Esophagus muscularis mucosa (tissue), 3 donors: ENCODE measurements around the gene UBAC2.

ENCODE experiments used
- EP300 ChIP-seq: sonication (generic); formaldehyde crosslinking; IDR thresholded peaks from one replicate; pipeline ENCODE4 v1.6.1; 2017; ENCODE audit warnings: antibody characterized with exemption
- TF ChIP-seq, protein P1 (sequence below), 3 experiments: fragments of 200-600 bp in 2 of 3; fragments of 450-650 bp in 1 of 3; sonication (generic) in 2 of 3; IDR thresholded peaks; one replicate each; pipeline ENCODE4 v1.5.1; 2017 to 2019; ENCODE audit warnings: antibody characterized with exemption in 3 of 3, mild to moderate bottlenecking in 2 of 3, moderate library complexity in 1 of 3

DNA sequence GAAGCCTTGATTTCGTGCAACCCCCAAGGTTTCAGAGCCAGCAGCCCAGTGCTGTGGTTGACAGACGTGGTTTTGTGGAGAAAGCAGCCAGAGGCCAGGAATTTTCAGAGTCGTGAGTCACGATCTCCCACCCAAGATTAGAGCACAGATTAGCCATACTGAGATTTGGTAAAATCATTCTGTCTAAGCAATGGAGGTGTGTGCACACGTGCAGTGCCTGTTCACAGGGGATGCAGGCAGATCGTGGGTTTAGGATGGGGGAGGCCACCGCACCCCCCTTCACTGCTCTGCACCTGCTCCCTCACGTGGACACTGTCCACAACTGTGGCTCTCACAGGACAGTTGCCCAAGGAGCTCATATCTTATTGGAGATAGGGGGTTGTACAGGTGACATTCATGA is 153.2 kb downstream of the UBAC2 start:
- TF ChIP-seq, protein P1, sequence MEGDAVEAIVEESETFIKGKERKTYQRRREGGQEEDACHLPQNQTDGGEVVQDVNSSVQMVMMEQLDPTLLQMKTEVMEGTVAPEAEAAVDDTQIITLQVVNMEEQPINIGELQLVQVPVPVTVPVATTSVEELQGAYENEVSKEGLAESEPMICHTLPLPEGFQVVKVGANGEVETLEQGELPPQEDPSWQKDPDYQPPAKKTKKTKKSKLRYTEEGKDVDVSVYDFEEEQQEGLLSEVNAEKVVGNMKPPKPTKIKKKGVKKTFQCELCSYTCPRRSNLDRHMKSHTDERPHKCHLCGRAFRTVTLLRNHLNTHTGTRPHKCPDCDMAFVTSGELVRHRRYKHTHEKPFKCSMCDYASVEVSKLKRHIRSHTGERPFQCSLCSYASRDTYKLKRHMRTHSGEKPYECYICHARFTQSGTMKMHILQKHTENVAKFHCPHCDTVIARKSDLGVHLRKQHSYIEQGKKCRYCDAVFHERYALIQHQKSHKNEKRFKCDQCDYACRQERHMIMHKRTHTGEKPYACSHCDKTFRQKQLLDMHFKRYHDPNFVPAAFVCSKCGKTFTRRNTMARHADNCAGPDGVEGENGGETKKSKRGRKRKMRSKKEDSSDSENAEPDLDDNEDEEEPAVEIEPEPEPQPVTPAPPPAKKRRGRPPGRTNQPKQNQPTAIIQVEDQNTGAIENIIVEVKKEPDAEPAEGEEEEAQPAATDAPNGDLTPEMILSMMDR (IDR thresholded peaks at IDR 0.05): no peak
- TF ChIP-seq EP300: no peak
